Liver (tissue), 3 donors: ENCODE results near the gene FBXW2.

Experiments used
- EGR1 ChIP-seq, 2 donors: IDR thresholded peaks; 2 replicates each; pipeline ENCODE4 v1.6.1; 2016 to 2018; ENCODE audit warnings: antibody characterized with exemption in 2 of 2, low read depth in 2 of 2
- FOXA1 ChIP-seq: IDR thresholded peaks from 2 replicates; pipeline ENCODE4 v1.6.1; 2016; ENCODE audit warnings: antibody characterized with exemption
- HNF4G ChIP-seq: IDR thresholded peaks from 2 replicates; pipeline ENCODE4 v1.6.1; 2016; ENCODE audit warnings: antibody characterized with exemption
- JUND ChIP-seq, 2 donors: IDR thresholded peaks; 2 replicates each; pipeline ENCODE4 v1.6.1; 2016; ENCODE audit warnings: antibody characterized with exemption in 2 of 2
- RAD21 ChIP-seq, 2 donors: IDR thresholded peaks; 2 replicates each; pipeline ENCODE4 v1.6.1; 2016; ENCODE audit warnings: antibody characterized with exemption in 2 of 2, mild to moderate bottlenecking in 2 of 2
- SP1 ChIP-seq: IDR thresholded peaks from 2 replicates; pipeline ENCODE4 v1.6.1; 2018; ENCODE audit warnings: antibody characterized with exemption, mild to moderate bottlenecking
- TAF1 ChIP-seq: conservative IDR thresholded peaks from 2 replicates; pipeline ENCODE4 v1.6.1; 2016; ENCODE audit warnings: antibody characterized with exemption, mild to moderate bottlenecking
- YY1 ChIP-seq: IDR thresholded peaks from 2 replicates; pipeline ENCODE4 v1.6.1; 2016; ENCODE audit warnings: antibody characterized with exemption, mild to moderate bottlenecking
- TF ChIP-seq, protein P1 (sequence below): fragments of 150-350 bp; IDR thresholded peaks from 2 replicates; pipeline ENCODE4 v1.5.1; 2017; ENCODE audit warnings: improper control_type of control experiment, low read depth, low read length; ENCODE audit not compliant: missing input control
- TF ChIP-seq, protein P2 (sequence below): IDR thresholded peaks from 2 replicates; pipeline ENCODE4 v1.6.1; 2016; ENCODE audit warnings: antibody characterized with exemption
- TF ChIP-seq, protein P3 (sequence below): IDR thresholded peaks from 2 replicates; pipeline ENCODE4 v1.6.1; 2016; ENCODE audit warnings: antibody characterized with exemption
- donor health status: healthy.
- donor health status: healthy.

DNA sequence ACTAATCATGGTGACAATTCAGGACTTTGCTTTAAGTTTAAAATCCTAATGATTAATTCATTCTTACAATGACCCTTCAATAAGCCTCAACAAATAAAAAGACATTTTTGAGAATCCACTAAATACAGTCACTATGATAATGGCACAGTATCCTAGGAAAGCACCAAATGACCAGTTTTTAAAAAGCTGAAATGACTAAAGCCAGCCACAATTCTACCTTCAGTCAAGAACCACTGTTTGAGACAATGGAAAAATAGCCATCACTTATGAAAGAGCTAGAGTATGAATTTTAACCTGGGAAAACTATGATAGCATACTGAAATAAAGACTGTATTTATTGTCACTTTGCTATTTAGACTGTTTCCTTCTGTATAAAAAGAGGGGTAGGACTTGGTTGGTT, 14.0 kb downstream of the FBXW2 start:
- TF ChIP-seq, protein P1, sequence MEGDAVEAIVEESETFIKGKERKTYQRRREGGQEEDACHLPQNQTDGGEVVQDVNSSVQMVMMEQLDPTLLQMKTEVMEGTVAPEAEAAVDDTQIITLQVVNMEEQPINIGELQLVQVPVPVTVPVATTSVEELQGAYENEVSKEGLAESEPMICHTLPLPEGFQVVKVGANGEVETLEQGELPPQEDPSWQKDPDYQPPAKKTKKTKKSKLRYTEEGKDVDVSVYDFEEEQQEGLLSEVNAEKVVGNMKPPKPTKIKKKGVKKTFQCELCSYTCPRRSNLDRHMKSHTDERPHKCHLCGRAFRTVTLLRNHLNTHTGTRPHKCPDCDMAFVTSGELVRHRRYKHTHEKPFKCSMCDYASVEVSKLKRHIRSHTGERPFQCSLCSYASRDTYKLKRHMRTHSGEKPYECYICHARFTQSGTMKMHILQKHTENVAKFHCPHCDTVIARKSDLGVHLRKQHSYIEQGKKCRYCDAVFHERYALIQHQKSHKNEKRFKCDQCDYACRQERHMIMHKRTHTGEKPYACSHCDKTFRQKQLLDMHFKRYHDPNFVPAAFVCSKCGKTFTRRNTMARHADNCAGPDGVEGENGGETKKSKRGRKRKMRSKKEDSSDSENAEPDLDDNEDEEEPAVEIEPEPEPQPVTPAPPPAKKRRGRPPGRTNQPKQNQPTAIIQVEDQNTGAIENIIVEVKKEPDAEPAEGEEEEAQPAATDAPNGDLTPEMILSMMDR = no peak
- no peak for TF ChIP-seq EGR1 (IDR thresholded peaks at IDR 0.05; ENCODE audit: low read depth in 2 of 2)
- TF ChIP-seq FOXA1 = no peak
- no peak for TF ChIP-seq RAD21 (IDR thresholded peaks at IDR 0.05)
- TF ChIP-seq TAF1 = no peak
- no peak for TF ChIP-seq SP1
- TF ChIP-seq HNF4G = no peak
- TF ChIP-seq, protein P2, sequence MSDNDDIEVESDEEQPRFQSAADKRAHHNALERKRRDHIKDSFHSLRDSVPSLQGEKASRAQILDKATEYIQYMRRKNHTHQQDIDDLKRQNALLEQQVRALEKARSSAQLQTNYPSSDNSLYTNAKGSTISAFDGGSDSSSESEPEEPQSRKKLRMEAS = no peak
- TF ChIP-seq JUND (IDR thresholded peaks at IDR 0.05) = no peak
- TF ChIP-seq, protein P3, sequence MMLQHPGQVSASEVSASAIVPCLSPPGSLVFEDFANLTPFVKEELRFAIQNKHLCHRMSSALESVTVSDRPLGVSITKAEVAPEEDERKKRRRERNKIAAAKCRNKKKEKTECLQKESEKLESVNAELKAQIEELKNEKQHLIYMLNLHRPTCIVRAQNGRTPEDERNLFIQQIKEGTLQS = no peak
- TF ChIP-seq YY1 = no peak
